GM21619 (cell line): ENCODE measurements around the gene MDM2.

Experiments
- ATAC-seq: cut with Tn5 transposase; IDR thresholded peaks from one replicate; pipeline ENCODE4 v1.9.1; 2021; ENCODE audit not compliant: unreplicated experiment

MDM2 gene

GRCh38 chr12:68876461-68876860 lies 68.5 kb downstream of the MDM2 start:
- ATAC-seq = no peak

GRCh38 chr12:68877583-68877982 lies 69.6 kb downstream of the MDM2 start:
- ATAC-seq = no peak

- no peak for ATAC-seq
Observed at GRCh38 chr12:68878283-68878682, 70.3 kb downstream of the MDM2 start.

- no peak for ATAC-seq
Observed at GRCh38 chr12:68878846-68879245, 70.9 kb downstream of the MDM2 start.

GRCh38 chr12:68880660-68881325 lies 72.8 kb downstream of the MDM2 start:
- no peak for ATAC-seq

GRCh38 chr12:68882251-68882964 lies 74.4 kb downstream of the MDM2 start:
- ATAC-seq = no peak

- no peak for ATAC-seq
Observed at GRCh38 chr12:68883151-68883550, 75.2 kb downstream of the MDM2 start.

GRCh38 chr12:68884251-68884650 lies 76.3 kb downstream of the MDM2 start:
- no peak for ATAC-seq

- ATAC-seq = no peak
Observed at GRCh38 chr12:68885381-68885780, 77.4 kb downstream of the MDM2 start.

- no peak for ATAC-seq
Observed at GRCh38 chr12:68886636-68887572, 78.9 kb downstream of the MDM2 start.

- ATAC-seq = no peak
Observed at GRCh38 chr12:68887641-68888040, 79.7 kb downstream of the MDM2 start.

GRCh38 chr12:68888243-68888642 lies 80.3 kb downstream of the MDM2 start:
- ATAC-seq = no peak

- ATAC-seq = no peak
Observed at GRCh38 chr12:68890701-68891113, 82.7 kb downstream of the MDM2 start.

GRCh38 chr12:68891141-68891540 lies 83.2 kb downstream of the MDM2 start:
- no peak for ATAC-seq

GRCh38 chr12:68893201-68893600 lies 85.2 kb downstream of the MDM2 start:
- no peak for ATAC-seq

GRCh38 chr12:68893741-68894140 lies 85.8 kb downstream of the MDM2 start:
- no peak for ATAC-seq

GRCh38 chr12:68894276-68894855 lies 86.4 kb downstream of the MDM2 start:
- ATAC-seq = no peak

- ATAC-seq = no peak
Observed at GRCh38 chr12:68896881-68897540, 89.0 kb downstream of the MDM2 start.

GRCh38 chr12:68899251-68899771 lies 91.3 kb downstream of the MDM2 start:
- no peak for ATAC-seq

GRCh38 chr12:68900241-68900640 lies 92.3 kb downstream of the MDM2 start:
- ATAC-seq = no peak
